KBM-7 (cell line): ENCODE results near the gene MAGIX.
"Not testable (repeated sequence)": the region's sequence is repeated elsewhere in the genome, so short reads cannot be mapped to it uniquely, and the experiment has no call there.

ENCODE experiments used
- DNase-seq: peaks from one replicate; pipeline ENCODE4 v3.0.0-alpha.2; 2015
- in situ Hi-C: fragments of 300-500 bp; cut with MboI; formaldehyde crosslinking; loops from 2 replicates; pipeline ENCODE4 v1.14.3; 2020; ENCODE audit warnings: low sequenced_read_pairs, low pct_unique_long_range_greater_than_20kb, mixed read lengths

Gene MAGIX

DNA sequence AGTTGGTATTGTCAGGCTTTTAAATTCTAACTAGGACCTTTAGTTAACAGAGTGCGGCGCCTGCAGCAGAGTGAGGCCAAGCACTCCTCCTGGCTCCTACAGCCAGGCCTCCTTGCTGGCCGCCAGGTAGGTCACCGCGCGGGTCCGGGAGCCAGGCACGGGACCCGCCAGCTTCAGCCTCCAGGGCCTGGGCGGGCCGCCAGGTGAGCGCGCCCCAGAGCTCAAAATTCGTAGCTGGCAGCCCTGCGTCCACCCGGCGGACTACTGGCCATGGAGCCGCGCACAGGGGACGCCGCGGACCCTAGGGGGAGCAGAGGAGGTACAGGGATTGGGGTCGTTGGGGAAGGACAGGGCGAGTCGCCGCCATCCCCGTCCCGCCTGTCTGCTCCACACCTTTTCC lies at the start of gene MAGIX:
MAGIX (plus strand) TSS at position 139 of the 400 bp plus-strand sequence; CDS start at position 271, 132 bp downstream.
- in situ Hi-C loops: no loop called here
- DNase-seq: no peak

DNA sequence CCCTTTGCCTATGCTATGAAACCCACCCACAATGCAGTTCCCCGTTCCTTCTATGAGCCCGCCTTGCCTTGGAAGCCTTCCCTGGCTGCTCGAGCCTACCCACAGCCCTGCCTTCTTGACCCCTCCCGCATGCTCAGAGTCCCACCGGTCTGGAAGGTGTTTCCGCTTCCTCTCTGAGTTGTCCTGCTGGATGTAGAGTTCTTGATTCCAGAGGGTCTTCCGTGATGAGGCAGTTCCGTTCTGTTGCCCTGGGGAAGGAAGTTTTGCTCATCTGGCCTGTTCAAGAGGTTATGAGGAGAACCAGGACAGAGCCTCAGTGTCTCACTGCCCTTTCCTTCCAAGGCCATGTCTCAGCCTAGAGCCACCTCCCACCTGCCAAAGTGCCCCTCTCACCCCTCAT lies 46.5 kb upstream of the MAGIX start:
- no peak for DNase-seq
- in situ Hi-C loops: no loop called here

DNA sequence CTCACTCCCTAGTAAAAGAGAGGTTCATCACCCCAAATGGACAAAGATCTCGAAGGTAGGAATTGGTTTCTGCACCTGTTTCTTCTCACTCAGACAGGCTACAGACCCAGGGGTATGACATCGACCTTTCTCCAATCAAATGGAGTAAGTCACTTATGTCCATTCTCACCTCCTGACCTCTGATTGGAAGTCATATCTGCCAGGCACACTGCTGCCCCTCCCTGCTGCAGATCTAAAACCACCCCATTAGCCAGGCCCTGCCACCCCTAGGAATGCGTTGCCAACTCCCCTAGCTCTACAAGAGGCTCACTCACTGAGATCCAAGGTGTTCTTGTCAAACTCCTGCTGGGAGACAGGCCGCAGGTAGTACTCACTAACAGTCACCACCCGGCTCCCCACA lies 45.8 kb upstream of the MAGIX start:
- in situ Hi-C loops: no loop called here
- no peak for DNase-seq

DNA sequence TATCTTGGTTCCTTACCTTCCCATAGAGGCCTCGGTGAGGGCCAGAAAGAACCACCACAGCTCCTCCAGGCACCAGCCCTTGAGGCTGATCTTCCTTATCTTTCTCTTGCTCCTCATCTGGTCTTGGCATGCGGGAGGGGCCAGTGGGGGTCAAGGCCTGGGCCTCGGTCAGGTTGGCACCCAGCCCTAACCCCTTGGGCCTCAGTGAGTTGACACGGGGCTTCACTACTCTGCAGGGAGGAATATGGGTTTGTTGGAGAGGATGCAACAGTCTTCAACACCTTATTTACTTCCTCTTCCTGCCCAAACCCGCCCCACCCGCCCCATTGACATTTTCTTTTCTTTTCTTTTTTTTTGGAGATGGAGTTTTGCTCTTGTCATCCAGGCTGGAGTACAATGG lies 45.0 kb upstream of the MAGIX start:
- no peak for DNase-seq
- in situ Hi-C loops: no loop called here

DNA sequence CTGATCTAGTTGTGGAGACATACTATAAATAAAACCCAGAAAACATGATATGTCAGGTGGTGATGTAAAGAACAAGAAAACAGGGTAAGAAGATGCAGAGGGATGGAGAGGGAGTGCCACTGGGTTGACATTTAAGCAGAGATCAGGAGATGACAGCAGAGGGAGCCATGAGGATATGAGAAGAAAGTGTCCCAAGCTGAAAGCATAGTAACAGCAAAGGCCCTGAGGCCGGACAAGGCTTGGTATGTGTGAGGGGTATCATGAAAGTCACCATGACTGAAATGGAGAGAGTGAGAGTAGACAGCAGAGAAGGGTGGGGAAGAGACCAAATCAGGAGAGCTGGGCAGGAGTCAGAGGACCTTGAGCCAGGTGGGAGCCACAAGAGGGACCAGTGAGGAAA lies 42.5 kb upstream of the MAGIX start:
- in situ Hi-C loops: no loop called here
- peak; percentile 41 for DNase-seq

DNA sequence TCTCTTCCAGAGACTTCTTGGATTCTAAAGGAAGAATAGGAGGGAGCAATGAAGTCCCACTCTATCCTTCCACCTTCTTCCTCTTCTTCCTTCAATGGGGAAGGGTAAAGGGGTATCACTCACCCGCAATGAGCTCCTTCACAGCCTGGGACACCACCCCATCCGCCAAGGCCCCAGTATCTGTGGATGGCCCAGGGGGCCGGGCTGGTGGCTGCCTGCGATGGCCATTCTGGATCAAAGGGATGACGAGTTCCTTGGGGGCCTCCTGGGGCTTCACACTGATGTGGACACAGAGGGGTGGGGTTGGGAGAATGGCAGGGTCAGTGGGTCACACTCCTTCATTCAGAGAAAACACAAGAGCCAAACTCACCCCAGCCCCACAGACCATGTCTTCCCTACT lies 40.1 kb upstream of the MAGIX start:
- no peak for DNase-seq
- in situ Hi-C loops: no loop called here

DNA sequence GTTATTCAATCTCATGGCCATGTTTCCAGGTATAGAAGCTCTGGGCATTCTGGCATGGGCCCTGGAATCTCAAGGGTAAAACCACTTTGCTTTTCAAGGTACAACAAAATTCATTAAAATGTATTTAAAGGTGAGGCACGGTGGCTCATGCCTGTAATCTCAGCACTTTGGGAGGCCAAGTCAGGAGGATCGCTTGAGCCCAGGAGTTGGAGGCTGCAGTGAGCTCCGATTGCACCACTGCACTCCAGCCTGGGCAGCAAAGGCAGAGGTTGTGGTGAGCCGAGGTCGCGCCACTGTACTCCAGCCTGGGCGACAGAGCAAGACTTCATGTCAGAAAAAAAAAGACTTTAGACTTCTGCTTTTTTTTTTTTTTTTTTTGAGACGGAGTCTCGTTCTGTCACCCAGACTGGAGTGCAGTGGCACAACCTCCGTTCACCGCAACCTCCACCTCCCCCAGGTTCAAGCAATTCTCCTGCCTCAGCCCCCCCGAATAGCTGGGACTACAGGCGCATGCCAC lies 34.8 kb upstream of the MAGIX start:
- in situ Hi-C loops: not testable (repeated sequence)
- peak; percentile 89 for DNase-seq

DNA sequence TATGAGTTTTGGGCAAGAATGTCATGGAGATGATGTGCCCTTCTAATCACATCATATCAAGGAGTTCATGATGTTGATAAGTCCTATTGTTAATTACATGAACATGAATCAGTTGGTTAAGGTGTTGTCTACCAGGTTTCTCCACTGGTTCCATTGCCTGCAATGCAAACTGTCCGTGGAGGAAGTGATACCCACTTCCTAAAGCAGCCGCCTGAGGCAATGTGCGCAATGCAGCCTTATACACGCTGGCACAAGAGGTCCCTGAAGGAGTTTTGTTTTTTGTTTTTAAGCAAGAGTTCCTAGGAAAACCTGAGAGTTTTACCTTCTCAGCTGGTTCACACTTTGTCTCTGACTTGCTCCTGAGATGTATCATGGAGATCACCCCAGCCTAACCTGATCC lies 33.1 kb upstream of the MAGIX start:
- in situ Hi-C loops: no loop called here
- peak; percentile 59 for DNase-seq

DNA sequence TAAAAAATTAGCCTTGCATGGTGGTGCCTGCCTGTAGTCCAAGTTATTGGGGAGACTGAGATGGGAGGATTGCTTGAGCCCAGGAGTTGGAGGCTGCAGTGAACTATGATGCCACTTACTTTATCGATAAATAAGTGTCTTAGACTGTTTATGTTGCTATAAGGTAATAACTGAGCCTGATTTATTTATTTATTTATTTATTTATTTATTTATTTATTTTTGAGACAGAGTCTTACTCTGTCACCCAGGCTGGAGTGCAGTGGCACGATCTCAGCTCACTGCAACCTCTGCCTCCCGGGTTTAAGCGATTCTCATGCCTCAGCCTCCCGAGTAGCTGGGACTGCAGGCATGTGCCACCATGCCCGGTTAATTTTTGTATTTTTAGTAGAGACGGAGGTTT lies 30.3 kb upstream of the MAGIX start:
- in situ Hi-C loops, DNase-seq: not testable (repeated sequence)

DNA sequence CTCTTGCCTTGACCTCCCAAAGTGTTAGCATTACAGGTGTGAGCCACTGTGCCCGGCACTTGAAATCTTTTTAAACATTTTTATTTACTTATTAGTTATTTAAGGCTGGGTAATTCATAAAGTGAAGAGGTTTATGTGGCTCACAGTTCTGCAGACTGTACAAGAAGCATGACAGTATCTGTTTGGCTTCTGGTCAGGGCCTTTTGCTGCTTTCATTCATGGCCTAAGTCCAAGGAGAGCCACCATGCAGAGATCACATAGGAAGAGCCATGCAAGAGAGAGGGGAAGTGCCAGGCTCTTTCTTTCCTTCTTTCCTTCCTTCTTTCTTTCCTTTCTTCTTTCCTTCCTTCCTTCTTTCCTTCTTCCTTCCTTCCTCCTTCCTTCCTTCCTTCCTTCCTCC lies 28.8 kb upstream of the MAGIX start:
- DNase-seq: no peak
- in situ Hi-C loops: no loop called here

DNA sequence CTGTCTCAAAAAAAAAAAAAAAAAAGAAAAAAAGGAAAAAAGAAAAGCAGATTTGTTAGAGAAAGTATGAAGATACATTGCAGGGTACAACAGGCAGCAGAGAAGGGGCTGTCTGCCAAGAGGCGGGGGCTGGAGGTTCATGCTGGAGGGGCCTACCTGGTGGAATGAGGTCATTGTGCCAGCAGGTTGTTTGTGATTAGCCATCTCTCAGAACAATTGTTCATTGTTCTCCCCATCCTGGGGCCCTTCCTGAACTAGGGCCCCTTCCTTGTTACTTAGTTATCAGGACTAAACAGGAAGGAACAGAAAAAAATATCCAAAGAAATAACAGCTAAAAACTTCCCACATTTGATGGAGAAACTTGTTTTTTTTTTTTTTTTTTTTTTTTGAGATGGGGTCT lies 25.1 kb upstream of the MAGIX start:
- no peak for DNase-seq
- in situ Hi-C loops: no loop called here

DNA sequence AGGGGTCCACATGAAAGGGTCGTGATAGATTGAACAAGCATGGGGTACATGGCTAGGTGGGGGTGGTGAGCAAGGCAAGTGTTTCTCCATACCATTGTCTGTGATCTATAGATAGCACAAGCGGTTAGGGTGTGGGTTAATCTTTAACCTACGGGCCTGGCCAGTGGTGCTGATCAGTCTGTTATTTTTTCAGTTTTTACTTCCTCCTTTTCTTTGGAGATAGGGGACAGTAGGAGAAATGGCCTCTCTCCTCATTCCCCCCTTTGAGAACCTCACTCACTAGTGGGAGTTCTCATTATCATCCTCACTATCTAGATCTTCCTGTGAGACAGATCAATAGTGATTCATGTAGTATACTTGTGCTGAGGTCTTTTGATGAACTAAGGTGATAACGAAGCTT lies 22.8 kb upstream of the MAGIX start:
- DNase-seq: peak; percentile 55
- in situ Hi-C loops: no loop called here

DNA sequence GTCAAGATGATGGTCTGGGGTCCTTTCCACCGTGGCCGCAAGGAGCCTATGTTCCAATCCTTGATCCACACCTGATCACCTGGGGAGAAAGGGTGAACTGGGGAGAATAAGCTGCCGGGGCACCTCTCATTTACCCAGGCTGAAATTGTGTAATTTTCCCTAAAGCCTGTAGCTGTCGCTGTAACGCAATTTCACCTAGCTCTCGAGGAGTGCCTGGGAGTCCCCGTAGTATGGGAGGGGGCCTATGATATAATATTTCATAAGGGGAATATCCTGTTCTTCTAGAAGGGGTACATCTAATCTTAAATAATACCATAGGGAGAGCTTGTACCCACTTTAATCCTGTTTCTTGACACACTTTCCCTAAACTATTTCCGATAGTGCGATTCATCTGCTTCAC lies 20.3 kb upstream of the MAGIX start:
- DNase-seq, in situ Hi-C loops: not testable (repeated sequence)

DNA sequence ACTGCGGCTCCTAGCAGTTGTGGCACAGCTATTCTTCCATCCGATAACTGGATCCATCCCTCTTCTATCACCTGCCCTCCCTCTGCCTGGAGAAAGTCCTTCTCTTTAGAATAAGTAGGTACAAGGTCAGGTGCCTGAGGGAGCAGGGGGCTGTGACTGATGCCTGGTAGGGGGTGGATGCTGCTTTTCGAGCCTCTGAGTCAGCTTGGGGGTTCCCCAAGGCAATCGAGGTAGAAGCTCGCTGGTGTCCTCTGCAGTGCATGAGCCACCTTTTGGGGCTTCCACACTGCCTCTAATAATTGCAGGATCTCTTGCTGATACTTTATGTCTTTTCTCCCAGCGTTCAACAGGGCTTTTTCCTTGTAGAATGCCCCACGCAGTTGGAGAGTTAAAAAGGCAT lies 19.4 kb upstream of the MAGIX start:
- in situ Hi-C loops, DNase-seq: not testable (repeated sequence)

DNA sequence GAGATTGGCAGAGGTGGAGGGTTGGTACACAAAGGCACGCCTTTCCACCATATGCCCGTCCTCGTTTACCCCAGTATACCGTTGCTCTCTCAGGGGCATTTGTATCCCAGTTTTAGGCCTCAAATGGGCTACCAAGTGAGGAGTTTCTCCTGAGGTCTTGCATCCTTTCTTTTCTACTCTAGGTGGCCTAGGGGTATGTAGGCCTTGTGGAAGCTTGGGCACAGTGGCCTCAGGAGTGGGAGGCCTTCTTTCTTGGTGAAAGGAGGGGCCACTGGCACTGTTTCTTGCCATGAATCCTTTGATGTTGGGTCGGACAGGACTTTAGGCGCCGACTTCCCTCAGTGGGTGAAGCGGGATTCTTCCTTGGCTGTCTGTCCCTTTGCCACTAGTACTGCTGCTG lies 15.3 kb upstream of the MAGIX start:
- in situ Hi-C loops: no loop called here
- no peak for DNase-seq

DNA sequence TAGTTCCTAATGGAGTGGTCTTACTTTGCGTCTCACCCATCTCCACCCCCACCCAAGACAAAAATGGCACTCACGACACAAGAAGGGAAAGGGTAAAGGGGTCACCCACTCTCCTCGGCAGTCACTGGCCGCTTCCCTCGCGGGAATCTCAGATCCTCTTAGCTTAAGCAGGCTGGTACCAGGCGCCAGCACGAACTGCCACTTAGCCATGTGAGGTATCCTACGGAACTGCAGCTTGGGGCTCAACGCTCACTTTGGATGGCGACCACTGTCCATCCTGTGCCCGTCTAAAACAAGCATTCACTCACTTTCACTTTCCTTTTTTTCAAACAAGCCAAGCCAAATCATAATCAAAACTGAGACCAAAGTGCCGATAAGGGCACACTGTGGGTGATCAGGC lies 14.6 kb upstream of the MAGIX start:
- in situ Hi-C loops: no loop called here
- no peak for DNase-seq

DNA sequence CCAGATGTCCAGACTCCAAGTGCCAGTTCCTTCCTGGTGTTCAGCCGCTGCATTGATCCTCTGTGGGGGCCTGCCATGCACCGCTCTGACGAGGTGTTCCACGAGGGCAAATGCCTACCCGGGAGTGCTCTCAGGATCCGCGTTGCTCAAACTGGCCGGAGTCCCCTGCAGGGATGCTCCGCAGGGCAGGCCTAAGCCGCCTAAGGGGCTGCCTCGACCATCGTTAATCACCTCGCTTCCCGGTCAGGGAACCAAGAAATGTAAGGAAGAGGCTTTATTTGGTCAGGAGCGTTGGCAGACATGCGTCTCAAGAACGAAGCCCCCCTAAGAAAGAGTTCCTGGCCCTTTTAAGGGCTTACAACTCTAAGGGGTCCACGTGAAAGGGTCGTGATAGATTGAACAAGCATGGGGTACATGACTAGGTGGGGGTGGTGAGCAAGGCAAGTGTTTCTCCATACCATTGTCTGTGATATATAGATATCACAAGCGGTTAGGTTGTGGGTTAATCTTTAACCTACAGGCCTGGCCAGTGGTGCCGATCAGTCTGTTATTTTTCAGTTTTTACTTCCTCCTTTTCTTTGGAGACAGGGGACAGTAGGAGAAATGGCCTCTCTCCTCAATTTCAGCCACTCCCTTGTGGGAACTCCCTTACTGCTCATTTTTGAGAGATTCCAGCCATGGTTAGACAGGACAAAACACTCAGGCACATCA lies 14.0 kb upstream of the MAGIX start:
- DNase-seq: peak; percentile 73
- in situ Hi-C loops: not testable (repeated sequence)

DNA sequence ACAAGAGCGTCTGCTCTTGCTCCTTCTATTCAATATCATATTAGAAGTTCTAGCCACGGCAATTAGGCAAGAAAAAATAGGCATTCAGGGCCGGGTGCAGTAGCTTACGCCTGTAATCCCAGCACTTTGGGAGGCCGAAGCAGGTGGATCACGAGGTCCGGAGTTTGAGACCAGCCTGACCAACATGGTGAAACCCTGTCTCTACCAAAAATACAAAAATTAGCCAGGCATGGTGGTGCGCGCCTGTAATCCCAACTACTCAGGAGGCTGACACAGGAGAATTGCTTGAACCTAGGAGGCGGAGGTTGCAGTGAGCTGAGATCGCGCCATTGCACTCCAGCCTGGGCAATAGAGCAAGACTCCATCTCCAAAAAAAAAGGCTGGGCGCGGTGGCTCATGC lies 13.3 kb upstream of the MAGIX start:
- DNase-seq, in situ Hi-C loops: not testable (repeated sequence)

DNA sequence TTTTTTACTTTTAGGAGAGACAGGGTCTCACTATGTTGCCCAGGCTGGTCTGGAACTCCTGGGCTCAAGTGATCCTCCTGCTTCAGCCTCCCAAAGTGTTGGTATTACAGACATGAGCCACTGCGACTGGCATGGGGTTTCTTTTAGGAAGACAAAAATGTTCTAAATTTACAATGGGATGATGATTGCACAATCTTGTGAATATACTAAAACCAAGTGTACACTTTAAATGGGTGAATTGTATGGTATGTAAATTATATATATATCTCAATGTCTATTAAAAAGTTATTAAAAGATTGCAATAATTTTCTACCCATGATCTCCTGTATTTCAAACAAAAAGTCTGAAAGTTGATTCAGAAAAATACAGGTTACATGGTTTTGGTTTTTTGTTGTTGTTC lies 9.1 kb upstream of the MAGIX start:
- no peak for DNase-seq
- in situ Hi-C loops: no loop called here

DNA sequence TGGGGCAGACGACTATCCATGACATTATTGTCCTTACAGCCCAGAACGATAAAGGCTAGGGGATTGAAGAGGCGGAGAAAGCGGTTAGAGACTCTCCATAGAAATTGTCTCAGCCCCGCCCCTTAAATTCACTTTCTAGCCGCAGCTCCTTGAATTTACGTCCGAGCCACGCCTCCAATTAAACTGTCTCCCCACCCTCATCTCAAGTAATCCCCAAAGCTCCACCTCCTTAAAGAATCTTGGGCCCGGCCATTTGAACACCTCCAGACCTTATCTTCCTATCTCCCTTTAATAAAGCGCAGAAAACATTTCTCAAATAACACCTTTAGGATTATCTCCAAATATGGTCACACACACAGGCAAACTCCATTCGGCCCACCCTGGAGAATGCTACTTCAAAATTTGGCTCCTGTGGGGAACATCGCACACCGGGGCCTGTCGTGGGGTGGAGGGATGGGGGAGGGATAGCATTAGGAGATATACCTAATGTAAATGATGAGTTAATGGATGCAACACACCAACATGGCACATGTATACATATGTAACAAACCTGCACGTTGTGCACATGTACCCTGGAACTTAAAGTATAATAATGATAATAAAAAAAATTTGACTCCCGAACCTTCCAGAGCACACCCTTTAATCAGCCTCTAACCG lies 7.2 kb upstream of the MAGIX start:
- in situ Hi-C loops: no loop called here
- DNase-seq: peak; percentile 92
